Liver (tissue), 9 donors: ENCODE measurements around the gene CACHD1. TPM values are rescaled to one million over a fixed set of nuclear protein-coding genes. Genes with fewer than 3 reads are reported as not detected.

Experiments
- DNase-seq: peaks from one replicate; pipeline ENCODE4 v3.0.0-alpha.2; 2017; ENCODE audit warnings: low spot score
- H3K27ac ChIP-seq, 2 donors: one replicate each; pipeline ENCODE4 v1.7.0; 2013; ENCODE audit warnings: inconsistent platforms in 2 of 2, low read length in 2 of 2, control low read depth in 1 of 2, low read depth in 1 of 2, mild to moderate bottlenecking in 1 of 2
- H3K27me3 ChIP-seq, 4 donors: one replicate each; pipeline versions ENCODE4 v1.6.1 to v1.7.0; 2013; ENCODE audit warnings: low read length in 3 of 4, inconsistent platforms in 1 of 4, mild to moderate bottlenecking in 1 of 4, moderate library complexity in 1 of 4; ENCODE audit not compliant: control insufficient read depth in 4 of 4, insufficient read depth in 4 of 4
- H3K36me3 ChIP-seq, 4 donors: one replicate each; pipeline versions ENCODE4 v1.6.1 to v1.7.0; 2013; ENCODE audit warnings: low read length in 3 of 4, mild to moderate bottlenecking in 3 of 4, low read depth in 1 of 4, moderate library complexity in 1 of 4; ENCODE audit not compliant: control insufficient read depth in 4 of 4, insufficient read depth in 3 of 4
- H3K4me1 ChIP-seq, 4 donors: one replicate each; pipeline versions ENCODE4 v1.6.1 to v1.7.0; 2013; ENCODE audit warnings: low read length in 3 of 4, mild to moderate bottlenecking in 3 of 4, moderate library complexity in 1 of 4; ENCODE audit not compliant: control insufficient read depth in 4 of 4, insufficient read depth in 4 of 4
- H3K4me3 ChIP-seq, 3 donors: one replicate each; pipeline versions ENCODE4 v1.6.1 to v1.7.0; 2013; ENCODE audit warnings: low read length in 3 of 3, control low read depth in 1 of 3, low read depth in 1 of 3, mild to moderate bottlenecking in 1 of 3
- H3K9ac ChIP-seq, 2 donors: one replicate each; pipeline ENCODE4 v1.7.0; 2013; ENCODE audit warnings: low read length in 2 of 2, mild to moderate bottlenecking in 2 of 2, moderate library complexity in 2 of 2, control low read depth in 1 of 2, low read depth in 1 of 2
- H3K9me3 ChIP-seq, 4 donors: one replicate each; pipeline versions ENCODE4 v1.6.1 to v1.7.0; 2013; ENCODE audit warnings: low read length in 3 of 4; ENCODE audit not compliant: control insufficient read depth in 4 of 4
- CTCF ChIP-seq: fragments of 150-350 bp; IDR thresholded peaks from 2 replicates; pipeline ENCODE4 v1.5.1; 2017; ENCODE audit warnings: improper control_type of control experiment, low read depth, low read length; ENCODE audit not compliant: missing input control
- EGR1 ChIP-seq, 2 donors: IDR thresholded peaks; 2 replicates each; pipeline ENCODE4 v1.6.1; 2016 to 2018; ENCODE audit warnings: antibody characterized with exemption in 2 of 2, low read depth in 2 of 2
- FOXA1 ChIP-seq: IDR thresholded peaks from 2 replicates; pipeline ENCODE4 v1.6.1; 2016; ENCODE audit warnings: antibody characterized with exemption
- FOXA2 ChIP-seq: IDR thresholded peaks from 2 replicates; pipeline ENCODE4 v1.6.1; 2016; ENCODE audit warnings: antibody characterized with exemption
- GABPA ChIP-seq, 2 donors: IDR thresholded peaks in 1 of 2; conservative IDR thresholded peaks in 1 of 2; 2 replicates each; pipeline ENCODE4 v1.6.1; 2016; ENCODE audit warnings: antibody characterized with exemption in 2 of 2, mild to moderate bottlenecking in 1 of 2, moderate library complexity in 1 of 2
- HNF4A ChIP-seq, 2 donors: conservative IDR thresholded peaks; 2 replicates each; pipeline ENCODE4 v1.6.1; 2016; ENCODE audit warnings: antibody characterized with exemption in 2 of 2, mild to moderate bottlenecking in 2 of 2
- HNF4G ChIP-seq: IDR thresholded peaks from 2 replicates; pipeline ENCODE4 v1.6.1; 2016; ENCODE audit warnings: antibody characterized with exemption
- JUND ChIP-seq, 2 donors: IDR thresholded peaks; 2 replicates each; pipeline ENCODE4 v1.6.1; 2016; ENCODE audit warnings: antibody characterized with exemption in 2 of 2
- MAX ChIP-seq: IDR thresholded peaks from 2 replicates; pipeline ENCODE4 v1.6.1; 2016; ENCODE audit warnings: antibody characterized with exemption
- NR2F2 ChIP-seq: IDR thresholded peaks from 2 replicates; pipeline ENCODE4 v1.6.1; 2016; ENCODE audit warnings: antibody characterized with exemption
- RAD21 ChIP-seq, 2 donors: IDR thresholded peaks; 2 replicates each; pipeline ENCODE4 v1.6.1; 2016; ENCODE audit warnings: antibody characterized with exemption in 2 of 2, mild to moderate bottlenecking in 2 of 2
- REST ChIP-seq: IDR thresholded peaks from 2 replicates; pipeline ENCODE4 v1.6.1; 2016; ENCODE audit warnings: antibody characterized with exemption, mild to moderate bottlenecking
- RXRA ChIP-seq, 2 donors: IDR thresholded peaks; 2 replicates each; pipeline ENCODE4 v1.6.1; 2017 to 2018; ENCODE audit warnings: antibody characterized with exemption in 2 of 2, mild to moderate bottlenecking in 1 of 2
- SP1 ChIP-seq: IDR thresholded peaks from 2 replicates; pipeline ENCODE4 v1.6.1; 2018; ENCODE audit warnings: antibody characterized with exemption, mild to moderate bottlenecking
- TAF1 ChIP-seq: conservative IDR thresholded peaks from 2 replicates; pipeline ENCODE4 v1.6.1; 2016; ENCODE audit warnings: antibody characterized with exemption, mild to moderate bottlenecking
- YY1 ChIP-seq: IDR thresholded peaks from 2 replicates; pipeline ENCODE4 v1.6.1; 2016; ENCODE audit warnings: antibody characterized with exemption, mild to moderate bottlenecking
- WGBS: extraction: QIAGEN DNeasy Blood & Tissue Kit; methylation state at CpG from one replicate; pipeline ENCODE4 v1.1.7; 2013; 5-methylcytosine and 5-hydroxymethylcytosine counted together
- polyA plus RNA-seq, 2 donors: library from polyadenylated mRNA; stranded (reverse) in 1 of 2; unstranded in 1 of 2; fragments of 200-250 nt in 1 of 2; fragments of >200 nt in 1 of 2; fragmentation: Nextera tagmentation in 1 of 2; extraction: Ambion mirVana in 1 of 2; gene quantifications; one replicate each; pipeline versions ENCODE4 v1.2.1 to v1.2.3, GENCODE V29; 2013 to 2015
- total RNA-seq, 2 donors: library from RNA; depleted of rRNA; stranded (reverse); fragments of >200 nt; gene quantifications; one replicate each; pipeline ENCODE4 v1.2.3, GENCODE V29; 2014
- TF ChIP-seq, protein P1 (sequence below): IDR thresholded peaks from 2 replicates; pipeline ENCODE4 v1.6.1; 2016; ENCODE audit warnings: antibody characterized with exemption
- TF ChIP-seq, protein P2 (sequence below): IDR thresholded peaks from 2 replicates; pipeline ENCODE4 v1.6.1; 2016; ENCODE audit warnings: antibody characterized with exemption
- donor health status: healthy.
- donor health status: healthy.
- donor health status: healthy.
- donor health status: healthy.
- donor health status: healthy.

The CACHD1 gene
- total and polyA plus RNA-seq, 4 donors: 0.68 to 4.2 (median 2.3) TPM

GRCh38 chr1:64691626-64692025 is 221.7 kb downstream of the CACHD1 start:
- no peak overlapping the region for H3K4me3 ChIP-seq
- no peak for DNase-seq
- 80% methylated on average over 7 of the region's 7 CpGs for WGBS

GRCh38 chr1:64692911-64693310 is 223.0 kb downstream of the CACHD1 start:
- DNase-seq: no peak
- Histone ChIP-seq H3K9me3 (no peaks in the 10 kb centered on the region), H3K4me1 (no peaks in the 10 kb centered on the region), H3K4me3 (no peak overlapping the region), H3K27ac (no peak overlapping the region), H3K36me3 (no peaks in the 10 kb centered on the region), H3K27me3 (no peaks in the 10 kb centered on the region), H3K9ac (no peak overlapping the region)
- WGBS: 2% methylated on average over 1 of the region's 1 CpG
- TF ChIP-seq HNF4A (conservative IDR thresholded peaks at IDR 0.05) (no peak), FOXA2 (no peak)

More at GRCh38 chr1:64691626-64692025, 221.7 kb downstream of the CACHD1 start:
- Histone ChIP-seq H3K9ac (no peak overlapping the region), H3K4me1 (peaks cover 0 to 5% (median 0%) of the 10 kb centered on the region in 4 donors), H3K9me3 (no peaks in the 10 kb centered on the region), H3K27me3 (no peaks in the 10 kb centered on the region), H3K36me3 (no peaks in the 10 kb centered on the region), H3K27ac (no peak overlapping the region)
- no peak for TF ChIP-seq REST
- no peak for TF ChIP-seq HNF4A (conservative IDR thresholded peaks at IDR 0.05)
- TF ChIP-seq NR2F2: no peak

- Histone ChIP-seq H3K27ac (no peak overlapping the region), H3K9me3 (no peaks in the 10 kb centered on the region), H3K4me1 (no peaks in the 10 kb centered on the region), H3K4me3 (no peak overlapping the region), H3K9ac (no peak overlapping the region), H3K27me3 (no peaks in the 10 kb centered on the region), H3K36me3 (no peaks in the 10 kb centered on the region)
- no peak for DNase-seq
- 91% methylated on average over 5 of the region's 5 CpGs for WGBS
- no peak for TF ChIP-seq RXRA (IDR thresholded peaks at IDR 0.05)
- TF ChIP-seq FOXA2: no peak
- TF ChIP-seq RAD21 (IDR thresholded peaks at IDR 0.05): no peak
- no peak for TF ChIP-seq NR2F2
- TF ChIP-seq, protein P1, sequence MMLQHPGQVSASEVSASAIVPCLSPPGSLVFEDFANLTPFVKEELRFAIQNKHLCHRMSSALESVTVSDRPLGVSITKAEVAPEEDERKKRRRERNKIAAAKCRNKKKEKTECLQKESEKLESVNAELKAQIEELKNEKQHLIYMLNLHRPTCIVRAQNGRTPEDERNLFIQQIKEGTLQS: no peak
- no peak for TF ChIP-seq EGR1 (IDR thresholded peaks at IDR 0.05; ENCODE audit: low read depth in 2 of 2)
- no peak for TF ChIP-seq GABPA (IDR thresholded peaks at IDR 0.05 in 1 of 2, conservative IDR thresholded peaks at IDR 0.05 in 1 of 2)
- no peak for TF ChIP-seq TAF1
- TF ChIP-seq JUND (IDR thresholded peaks at IDR 0.05): no peak
- TF ChIP-seq YY1: no peak
- TF ChIP-seq SP1: no peak
- TF ChIP-seq, protein P2, sequence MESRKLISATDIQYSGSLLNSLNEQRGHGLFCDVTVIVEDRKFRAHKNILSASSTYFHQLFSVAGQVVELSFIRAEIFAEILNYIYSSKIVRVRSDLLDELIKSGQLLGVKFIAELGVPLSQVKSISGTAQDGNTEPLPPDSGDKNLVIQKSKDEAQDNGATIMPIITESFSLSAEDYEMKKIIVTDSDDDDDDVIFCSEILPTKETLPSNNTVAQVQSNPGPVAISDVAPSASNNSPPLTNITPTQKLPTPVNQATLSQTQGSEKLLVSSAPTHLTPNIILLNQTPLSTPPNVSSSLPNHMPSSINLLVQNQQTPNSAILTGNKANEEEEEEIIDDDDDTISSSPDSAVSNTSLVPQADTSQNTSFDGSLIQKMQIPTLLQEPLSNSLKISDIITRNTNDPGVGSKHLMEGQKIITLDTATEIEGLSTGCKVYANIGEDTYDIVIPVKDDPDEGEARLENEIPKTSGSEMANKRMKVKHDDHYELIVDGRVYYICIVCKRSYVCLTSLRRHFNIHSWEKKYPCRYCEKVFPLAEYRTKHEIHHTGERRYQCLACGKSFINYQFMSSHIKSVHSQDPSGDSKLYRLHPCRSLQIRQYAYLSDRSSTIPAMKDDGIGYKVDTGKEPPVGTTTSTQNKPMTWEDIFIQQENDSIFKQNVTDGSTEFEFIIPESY: no peak
- no peak for TF ChIP-seq MAX
- no peak for TF ChIP-seq REST
- TF ChIP-seq FOXA1: no peak
- TF ChIP-seq CTCF: no peak
- no peak for TF ChIP-seq HNF4G
- no peak for TF ChIP-seq HNF4A (conservative IDR thresholded peaks at IDR 0.05)
Observed at GRCh38 chr1:64693406-64693805, 223.5 kb downstream of the CACHD1 start.
